GM23338 (cell line): ENCODE measurements around the gene PDCD4. TPM values are rescaled to one million over a fixed set of nuclear protein-coding genes. Genes with fewer than 3 reads are reported as not detected.

Source experiments
- ATAC-seq: fragments of 200-7000 bp; cut with Tn5 transposase; 3 replicates; pipeline ENCODE4 v1.9.1; 2020
- DNase-seq: peaks from one replicate; pipeline ENCODE4 v3.0.0-alpha.2; 2015; ENCODE audit warnings: low spot score
- H2AFZ ChIP-seq: fragments of 200-600 bp; sonication (generic); 2 replicates; pipeline ENCODE4 v1.8.0; 2016; ENCODE audit warnings: antibody characterized with exemption, mild to moderate bottlenecking, moderate library complexity
- H3F3A ChIP-seq: fragments of 200-600 bp; sonication (generic); replicated peaks from 2 replicates; pipeline ENCODE4 v1.8.0; 2017; ENCODE audit warnings: antibody characterized with exemption, mixed run types, low read depth
- H3K27ac ChIP-seq: fragments of 200-600 bp; sonication (generic); 2 replicates; pipeline ENCODE4 v1.6.1; 2016; ENCODE audit warnings: low read depth
- H3K27me3 ChIP-seq: fragments of 200-600 bp; sonication (generic); 2 replicates; pipeline ENCODE4 v1.8.0; 2016; ENCODE audit warnings: mild to moderate bottlenecking, mixed run types, moderate library complexity; ENCODE audit not compliant: insufficient read depth
- H3K36me3 ChIP-seq: fragments of 200-600 bp; sonication (generic); 2 replicates; pipeline ENCODE4 v1.8.0; 2016; ENCODE audit warnings: mild to moderate bottlenecking; ENCODE audit not compliant: insufficient read depth
- H3K4me1 ChIP-seq: fragments of 200-600 bp; sonication (generic); 2 replicates; pipeline ENCODE4 v1.8.0; 2016; ENCODE audit warnings: mild to moderate bottlenecking, moderate library complexity; ENCODE audit not compliant: insufficient read depth
- H3K4me2 ChIP-seq: fragments of 200-600 bp; sonication (generic); 2 replicates; pipeline ENCODE4 v1.7.1; 2017; ENCODE audit warnings: mixed run types
- H3K4me3 ChIP-seq: fragments of 200-600 bp; sonication (generic); 2 replicates; pipeline ENCODE4 v1.6.1; 2016; ENCODE audit warnings: mixed run types
- H3K79me2 ChIP-seq: fragments of 200-600 bp; sonication (generic); replicated peaks from 2 replicates; pipeline ENCODE4 v1.8.0; 2017; ENCODE audit warnings: mild to moderate bottlenecking; ENCODE audit not compliant: insufficient read depth
- H3K9me2 ChIP-seq: fragments of 200-600 bp; sonication (generic); 2 replicates; pipeline ENCODE4 v1.8.0; 2017; ENCODE audit not compliant: insufficient read depth
- H4K20me1 ChIP-seq: fragments of 200-600 bp; sonication (generic); replicated peaks from 2 replicates; pipeline ENCODE4 v1.8.0; 2017; ENCODE audit warnings: mild to moderate bottlenecking; ENCODE audit not compliant: insufficient read depth
- H3K27ac Mint-ChIP-seq: 2 replicates; pipeline ENCODE4 v1.8.0; 2020; ENCODE audit warnings: inconsistent platforms, mild to moderate bottlenecking, moderate library complexity, mixed read lengths
- H3K27me3 Mint-ChIP-seq: 3 replicates; pipeline ENCODE4 v1.8.0; 2022; ENCODE audit warnings: low read depth, mild to moderate bottlenecking, moderate library complexity, mixed read lengths, inconsistent platforms; ENCODE audit not compliant: insufficient read depth, poor library complexity
- H3K36me3 Mint-ChIP-seq: 3 replicates; pipeline ENCODE4 v1.8.0; 2021; ENCODE audit warnings: low read depth, mild to moderate bottlenecking, inconsistent platforms, moderate library complexity, mixed read lengths
- H3K4me1 Mint-ChIP-seq: 3 replicates; pipeline ENCODE4 v1.8.0; 2020; ENCODE audit warnings: mild to moderate bottlenecking, inconsistent platforms, mixed read lengths
- H3K4me3 Mint-ChIP-seq: 3 replicates; pipeline ENCODE4 v1.8.0; 2021; ENCODE audit warnings: moderate library complexity, mild to moderate bottlenecking, inconsistent platforms, mixed read lengths
- H3K9me3 Mint-ChIP-seq: 3 replicates; pipeline ENCODE4 v1.8.0; 2020; ENCODE audit warnings: moderate library complexity, mild to moderate bottlenecking, inconsistent platforms, mixed read lengths
- CREB1 ChIP-seq: fragments of 250-450 bp; sonication (Bioruptor Pico); IDR thresholded peaks from 2 replicates; pipeline ENCODE4 v1.5.0; 2020; ENCODE audit warnings: low read depth, mild to moderate bottlenecking, moderate library complexity
- CTCF ChIP-seq, 2 experiments: fragments of 200-600 bp in 1 of 2; sonication (generic) in 1 of 2; conservative IDR thresholded peaks; 2 replicates each; pipeline versions ENCODE4 v1.5.1 to v1.6.1; 2016 to 2017; ENCODE audit warnings: antibody characterized with exemption in 2 of 2, low read depth in 2 of 2, mild to moderate bottlenecking in 2 of 2, moderate library complexity in 1 of 2
- ETS1 ChIP-seq: IDR thresholded peaks from 2 replicates; pipeline ENCODE4 v1.6.1; 2016; ENCODE audit warnings: antibody characterized with exemption
- EZH2phosphoT487 ChIP-seq: fragments of 200-600 bp; sonication (generic); IDR thresholded peaks from one replicate; pipeline ENCODE4 v1.8.1; 2018; ENCODE audit warnings: antibody characterized with exemption; ENCODE audit not compliant: unreplicated experiment
- JUNB ChIP-seq: IDR thresholded peaks from one replicate; pipeline ENCODE4 v1.6.1; 2016; ENCODE audit warnings: antibody characterized with exemption; ENCODE audit not compliant: unreplicated experiment
- NANOG ChIP-seq: IDR thresholded peaks from 2 replicates; pipeline ENCODE4 v1.6.1; 2016; ENCODE audit warnings: antibody characterized with exemption, borderline replicate concordance
- REST ChIP-seq: IDR thresholded peaks from one replicate; pipeline ENCODE4 v1.6.1; 2018; ENCODE audit warnings: antibody characterized with exemption; ENCODE audit not compliant: unreplicated experiment
- STAT1 ChIP-seq: IDR thresholded peaks from one replicate; pipeline ENCODE4 v1.6.1; 2016; ENCODE audit warnings: antibody characterized with exemption; ENCODE audit not compliant: unreplicated experiment
- ZNF331 ChIP-seq: fragments of 250-450 bp; sonication (Bioruptor Pico); IDR thresholded peaks from 2 replicates; pipeline ENCODE4 v1.5.0; 2020; ENCODE audit warnings: low read depth, mild to moderate bottlenecking, moderate library complexity
- ZNF462 ChIP-seq: fragments of 250-450 bp; sonication (Bioruptor Pico); IDR thresholded peaks from 2 replicates; pipeline ENCODE4 v1.5.0; 2020; ENCODE audit warnings: mild to moderate bottlenecking, moderate library complexity
- polyA plus RNA-seq: library from polyadenylated mRNA; unstranded; fragments of >200 nt; fragmentation: Nextera tagmentation; extraction: Ambion mirVana; gene quantifications from 2 replicates; pipeline ENCODE4 v1.2.1, GENCODE V29; 2016
- total RNA-seq: library from RNA; depleted of rRNA; stranded (reverse); fragments of >200 nt; shearing (Covaris generic); gene quantifications from 2 replicates; pipeline ENCODE4 v1.2.3, GENCODE V29; 2014

PDCD4 gene
- total and polyA plus RNA-seq, 2 experiments from 2014 or later = 10.1 to 18.0 TPM

- no peak for TF ChIP-seq ZNF462 (CRISPR knock-in tag)
- no peak for TF ChIP-seq STAT1
- TF ChIP-seq JUNB = no peak
- no peak for TF ChIP-seq NANOG
Observed at GRCh38 chr10:110822712-110823311, 48.9 kb upstream of the PDCD4 start (continued).

GRCh38 chr10:110824152-110824441 is 47.6 kb upstream of the PDCD4 start:
- Histone ChIP-seq H3K4me3 (no peak overlapping the region), H3K36me3 (no peaks in the 10 kb centered on the region), H3K9me2 (no peaks in the 10 kb centered on the region), H3K27me3 (no peaks in the 10 kb centered on the region), H4K20me1 (no peaks in the 10 kb centered on the region), H3F3A (no peaks in the 10 kb centered on the region), H3K79me2 (no peaks in the 10 kb centered on the region), H2AFZ (peak overlapping the region; percentile 80; the same call in 1 of the 2 replicates), H3K4me1 (peaks cover 17% of the 10 kb centered on the region), H3K4me2 (no peak overlapping the region), H3K27ac (no peak overlapping the region)
- Mint-ChIP-seq H3K4me3 (no peak overlapping the region), H3K27ac (no peak overlapping the region), H3K9me3 (no peaks in the 10 kb centered on the region), H3K4me1 (peaks cover 25% of the 10 kb centered on the region), H3K27me3 (peaks cover 7% of the 10 kb centered on the region), H3K36me3 (no peaks in the 10 kb centered on the region)
- ATAC-seq = no peak
- DNase-seq = no peak
- TF ChIP-seq ETS1 = no peak
- no peak for TF ChIP-seq REST
- TF ChIP-seq EZH2phosphoT487 = no peak
- TF ChIP-seq CREB1 (CRISPR knock-in tag) = no peak
- TF ChIP-seq CTCF (conservative IDR thresholded peaks at IDR 0.05; ENCODE audit: low read depth in 2 of 2) = no peak
- no peak for TF ChIP-seq NANOG
- TF ChIP-seq ZNF331 (CRISPR knock-in tag) = no peak
